Body of pancreas (tissue), 4 donors: Measurements from ENCODE around the gene RNF223. TPM values are rescaled to one million over a fixed set of nuclear protein-coding genes. Genes with fewer than 3 reads are reported as not detected.

Experiments
- ATAC-seq: fragments of 150-250 bp; one replicate; pipeline ENCODE4 v1.9.1; 2016
- DNase-seq, 4 donors: peaks; one replicate each; pipeline ENCODE4 v3.0.0-alpha.2; 2019
- H3K27ac ChIP-seq, 4 donors: fragments of 200-600 bp; sonication (generic); 1 replicate in 3 of 4; 2 replicates in 1 of 4; pipeline versions ENCODE4 v1.5.1 to v1.6.1; 2016 to 2019; ENCODE audit warnings: mild to moderate bottlenecking in 1 of 4, mixed read lengths in 1 of 4, moderate library complexity in 1 of 4
- H3K27me3 ChIP-seq, 2 donors: fragments of 200-600 bp; sonication (generic); one replicate each; pipeline ENCODE4 v1.6.0; 2016; ENCODE audit warnings: mild to moderate bottlenecking in 1 of 2
- H3K36me3 ChIP-seq, 2 donors: fragments of 200-600 bp; sonication (generic); replicated peaks in 1 of 2; 2 replicates each; pipeline ENCODE4 v1.5.1; 2016; ENCODE audit warnings: low read depth in 2 of 2; ENCODE audit not compliant: insufficient read depth in 1 of 2
- H3K4me1 ChIP-seq: fragments of 200-600 bp; sonication (generic); one replicate; pipeline ENCODE4 v1.6.0; 2016
- H3K4me3 ChIP-seq, 2 donors: fragments of 200-600 bp; sonication (generic); 1 replicate in 1 of 2; 2 replicates in 1 of 2; pipeline ENCODE4 v1.5.1; 2016 to 2019
- H3K9me3 ChIP-seq, 3 donors: fragments of 200-600 bp; sonication (generic); 1 replicate in 2 of 3; 2 replicates in 1 of 3; pipeline ENCODE4 v1.5.1; 2016
- POLR2A ChIP-seq, 3 donors: fragments of 450-650 bp; IDR thresholded peaks; one replicate each; pipeline ENCODE4 v1.6.1; 2016; ENCODE audit warnings: antibody characterized with exemption in 3 of 3, mild to moderate bottlenecking in 2 of 3
- WGBS, 2 donors: methylation state at CpG; one replicate each; pipeline ENCODE4 v1.1.5; 2017; 5-methylcytosine and 5-hydroxymethylcytosine counted together
- intact Hi-C: fragments of 100-400 bp; cut with DNase I; formaldehyde crosslinking; loops from one replicate; pipeline ENCODE4 v1.15.1; 2023
- total RNA-seq, 2 donors: library from RNA; depleted of rRNA; stranded (reverse); fragments of >200 nt; gene quantifications; one replicate each; pipeline ENCODE4 v1.1.0, GENCODE V29; 2016
- TF ChIP-seq, protein P1 (sequence below), 7 experiments: fragments of 450-650 bp in 4 of 7; fragments of 200-600 bp in 3 of 7; sonication (generic) in 3 of 7; IDR thresholded peaks; one replicate each; pipeline ENCODE4 v1.5.1; 2016 to 2019; ENCODE audit warnings: antibody characterized with exemption in 7 of 7

The RNF223 gene
- total RNA-seq, 2 donors from 2014 or later, result 0.26 TPM; not detected in 1

DNA sequence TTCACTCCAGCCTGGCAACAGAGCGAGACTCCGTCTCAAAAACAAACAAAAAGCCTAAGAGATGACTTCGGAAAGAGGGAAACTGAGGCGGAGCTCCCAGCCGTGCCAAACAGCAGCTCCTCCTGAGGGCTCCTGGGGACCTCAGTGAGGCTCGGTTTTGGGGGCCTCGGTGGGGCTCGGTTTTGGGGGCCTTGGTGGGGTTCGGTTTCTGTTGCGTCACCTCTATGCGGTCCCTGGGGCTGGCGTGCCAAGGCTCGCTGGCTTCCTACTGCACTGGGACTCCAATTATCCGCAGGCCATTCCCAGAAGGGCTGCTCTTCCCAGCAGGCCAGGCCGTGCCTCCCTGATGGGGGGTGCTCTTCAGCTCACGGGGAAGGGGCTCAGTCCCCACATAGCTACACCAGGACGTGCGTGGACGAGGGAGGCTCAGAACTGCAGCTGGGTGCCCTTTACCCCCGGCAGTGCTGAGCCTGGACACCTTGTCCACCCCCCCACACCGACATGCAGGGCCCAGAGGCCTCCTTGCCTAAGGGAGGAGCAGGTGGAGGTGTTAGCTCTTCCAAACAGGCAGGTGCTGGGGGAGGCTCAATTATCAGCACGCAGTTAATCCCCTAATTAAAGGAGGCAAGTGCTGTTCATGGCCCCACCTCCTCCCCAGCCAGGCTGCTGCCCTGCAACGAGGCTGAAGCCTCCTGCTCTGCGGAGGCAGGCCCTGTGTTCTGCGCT lies 46.9 kb upstream of the RNF223 start:
- H3K4me3 ChIP-seq, result no peak overlapping the region
- intact Hi-C loops, result loop anchor here (5.0 kb wide), 1 partner anchor 171 kb away; no protein-coding TSS in a partner anchor
- H3K27me3 ChIP-seq, result no peaks in the 10 kb centered on the region
- no peaks in the 10 kb centered on the region for H3K36me3 ChIP-seq
- TF ChIP-seq POLR2A (IDR thresholded peaks at IDR 0.05), result no peak
- TF ChIP-seq, protein P1, sequence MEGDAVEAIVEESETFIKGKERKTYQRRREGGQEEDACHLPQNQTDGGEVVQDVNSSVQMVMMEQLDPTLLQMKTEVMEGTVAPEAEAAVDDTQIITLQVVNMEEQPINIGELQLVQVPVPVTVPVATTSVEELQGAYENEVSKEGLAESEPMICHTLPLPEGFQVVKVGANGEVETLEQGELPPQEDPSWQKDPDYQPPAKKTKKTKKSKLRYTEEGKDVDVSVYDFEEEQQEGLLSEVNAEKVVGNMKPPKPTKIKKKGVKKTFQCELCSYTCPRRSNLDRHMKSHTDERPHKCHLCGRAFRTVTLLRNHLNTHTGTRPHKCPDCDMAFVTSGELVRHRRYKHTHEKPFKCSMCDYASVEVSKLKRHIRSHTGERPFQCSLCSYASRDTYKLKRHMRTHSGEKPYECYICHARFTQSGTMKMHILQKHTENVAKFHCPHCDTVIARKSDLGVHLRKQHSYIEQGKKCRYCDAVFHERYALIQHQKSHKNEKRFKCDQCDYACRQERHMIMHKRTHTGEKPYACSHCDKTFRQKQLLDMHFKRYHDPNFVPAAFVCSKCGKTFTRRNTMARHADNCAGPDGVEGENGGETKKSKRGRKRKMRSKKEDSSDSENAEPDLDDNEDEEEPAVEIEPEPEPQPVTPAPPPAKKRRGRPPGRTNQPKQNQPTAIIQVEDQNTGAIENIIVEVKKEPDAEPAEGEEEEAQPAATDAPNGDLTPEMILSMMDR (IDR thresholded peaks at IDR 0.05), result no peak
- WGBS, 2 donors, result 40 to 63% methylated on average over 2 to 21 of the region's 25 CpGs
- H3K27ac ChIP-seq, result no peak overlapping the region
- H3K4me1 ChIP-seq, result peaks cover 28% of the 10 kb centered on the region
- ATAC-seq (no peak), DNase-seq (no peak)
- no peaks in the 10 kb centered on the region for H3K9me3 ChIP-seq

DNA sequence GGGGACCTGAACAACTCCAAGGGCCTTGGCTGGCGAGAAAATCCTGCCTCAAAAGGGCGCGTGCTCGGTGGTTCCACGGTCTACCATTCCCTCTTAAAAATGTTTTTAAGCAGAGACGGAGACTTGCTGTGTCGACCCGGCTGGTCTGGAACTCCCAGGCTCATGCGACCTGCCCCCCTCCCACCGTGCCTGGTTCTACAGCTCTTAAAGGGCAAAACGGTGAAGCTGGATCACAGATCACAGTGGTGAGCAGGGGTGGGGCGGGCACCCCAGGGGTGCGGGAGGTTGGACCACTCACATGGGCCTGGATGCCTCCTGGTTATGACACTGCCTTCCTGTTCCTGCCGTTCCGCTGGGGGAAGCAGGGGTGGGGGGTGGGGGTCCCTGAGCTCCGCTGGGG lies 46.0 kb upstream of the RNF223 start:
- no peak for ATAC-seq
- DNase-seq, result no peak
- no peak overlapping the region for H3K27ac ChIP-seq
- intact Hi-C loops, result loop anchor here (5.0 kb wide), 1 partner anchor 172 kb away; no protein-coding TSS in a partner anchor
- H3K4me1 ChIP-seq, result peaks cover 24% of the 10 kb centered on the region
- no peaks in the 10 kb centered on the region for H3K27me3 ChIP-seq
- H3K4me3 ChIP-seq, result no peak overlapping the region
- no peak for TF ChIP-seq POLR2A (IDR thresholded peaks at IDR 0.05)
- TF ChIP-seq, protein P1 (IDR thresholded peaks at IDR 0.05), result no peak
- H3K36me3 ChIP-seq, result no peaks in the 10 kb centered on the region
- 56 to 75% methylated on average over 8 to 16 of the region's 16 CpGs for WGBS, 2 donors
- no peaks in the 10 kb centered on the region for H3K9me3 ChIP-seq

DNA sequence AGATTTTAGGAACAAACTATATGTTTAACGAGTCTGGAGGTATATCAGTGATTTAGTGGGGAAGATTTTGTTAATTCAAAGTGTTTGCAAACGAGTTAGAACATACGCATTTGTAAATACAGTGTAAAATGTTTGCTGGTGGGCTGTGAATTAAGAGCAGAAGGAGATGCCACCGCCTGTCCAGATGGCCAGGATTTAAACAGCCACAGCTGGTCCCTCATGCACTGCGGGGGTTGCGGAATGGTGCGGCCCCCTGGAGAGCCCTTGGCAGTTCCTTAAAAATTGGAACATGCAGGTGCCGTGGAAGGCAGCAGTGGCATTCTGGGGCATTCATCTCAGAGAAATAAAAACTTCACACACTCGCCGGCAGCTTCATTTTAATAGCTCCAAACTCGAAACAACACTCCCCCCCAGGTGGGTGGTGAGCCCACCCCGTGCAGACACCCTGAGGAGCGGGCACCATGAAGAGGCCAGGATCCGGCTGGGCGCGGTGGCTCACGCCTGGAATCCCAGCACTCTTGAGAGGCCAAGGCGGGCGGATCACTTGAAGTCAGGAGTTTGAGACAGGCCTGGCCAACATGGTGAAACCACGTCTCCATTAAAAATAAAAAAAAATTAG lies 45.3 kb upstream of the RNF223 start:
- Histone ChIP-seq H3K4me1 (peaks cover 21% of the 10 kb centered on the region), H3K27ac (no peak overlapping the region), H3K9me3 (no peaks in the 10 kb centered on the region), H3K4me3 (no peak overlapping the region), H3K27me3 (no peaks in the 10 kb centered on the region), H3K36me3 (no peaks in the 10 kb centered on the region)
- TF ChIP-seq POLR2A (IDR thresholded peaks at IDR 0.05), result no peak
- TF ChIP-seq, protein P1 (IDR thresholded peaks at IDR 0.05), result no peak
- intact Hi-C loops, result loop anchor here (5.0 kb wide), 1 partner anchor 108 kb away; no protein-coding TSS in a partner anchor
- DNase-seq, result no peak
- WGBS, 2 donors, result 72 to 73% methylated on average over 9 to 20 of the region's 20 CpGs
- no peak for ATAC-seq

DNA sequence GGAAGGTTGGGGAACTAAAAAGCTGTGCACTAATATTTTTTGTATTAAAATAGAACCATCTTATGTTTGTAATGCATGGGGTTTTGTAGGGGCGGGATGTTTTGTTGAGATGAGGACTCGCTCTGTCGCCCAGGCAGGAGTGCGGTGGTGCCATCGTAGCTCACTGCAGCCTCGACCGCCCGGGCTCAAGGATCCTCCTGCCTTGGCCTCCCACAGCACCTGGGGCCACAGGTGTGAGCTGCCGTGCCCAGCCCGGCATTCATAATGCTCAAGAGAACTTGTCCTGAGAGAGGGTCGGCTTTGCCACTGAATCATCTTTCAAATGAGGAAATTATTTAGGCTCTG lies 44.7 kb upstream of the RNF223 start:
- no peak for DNase-seq
- H3K4me3 ChIP-seq, result no peak overlapping the region
- no peaks in the 10 kb centered on the region for H3K9me3 ChIP-seq
- H3K36me3 ChIP-seq, result no peaks in the 10 kb centered on the region
- H3K4me1 ChIP-seq, result peaks cover 19% of the 10 kb centered on the region
- H3K27ac ChIP-seq, result no peak overlapping the region
- no peak for ATAC-seq
- 82 to 86% methylated on average over 8 to 11 of the region's 11 CpGs for WGBS, 2 donors
- no peaks in the 10 kb centered on the region for H3K27me3 ChIP-seq
- intact Hi-C loops, result loop anchor here (5.0 kb wide), 1 partner anchor 108 kb away; no protein-coding TSS in a partner anchor
- TF ChIP-seq, protein P1 (IDR thresholded peaks at IDR 0.05), result no peak
- TF ChIP-seq POLR2A (IDR thresholded peaks at IDR 0.05), result no peak
